ENCODE measurements around the gene UAP1L1.

DNA sequence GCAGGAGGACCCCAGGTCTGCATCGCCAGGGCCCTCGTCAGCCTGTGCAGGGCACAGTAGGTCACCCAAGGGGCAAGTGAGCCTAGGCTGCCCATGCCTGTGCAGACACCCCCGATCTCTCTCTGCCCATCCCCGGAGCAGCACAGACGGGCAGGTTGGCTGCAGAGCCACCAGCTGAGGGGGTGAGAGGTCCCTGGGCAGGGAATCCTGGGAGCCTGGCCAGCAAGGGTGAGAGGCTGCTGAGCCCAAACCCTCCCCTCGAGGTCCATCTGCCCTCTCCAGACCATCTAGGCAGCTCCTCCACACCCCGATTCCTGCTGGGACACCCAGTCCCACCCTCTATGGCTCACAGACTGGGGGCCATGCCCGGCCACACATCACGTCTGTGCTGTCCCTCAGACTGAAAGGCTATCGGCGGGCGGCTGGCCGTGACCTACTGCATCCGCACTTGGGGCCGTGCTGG, 40.0 kb downstream of the UAP1L1 start:
- no peak for TF ChIP-seq POLR2AphosphoS5 (IDR thresholded peaks at IDR 0.05; ENCODE audit: insufficient read depth in 1 of 2, low read depth in 1 of 2)
- TF ChIP-seq POLR2A (IDR thresholded peaks at IDR 0.05), result no peak

All from vagina (tissue), 2 donors.